GM12878 (cell line): ENCODE results near the gene LFNG. TPM values are rescaled to one million over a fixed set of nuclear protein-coding genes. Genes with fewer than 3 reads are reported as not detected.

ENCODE experiments used
- ATAC-seq: fragments of 200-7000 bp; cut with Tn5 transposase; 3 replicates; pipeline ENCODE4 v1.9.1; 2020; ENCODE audit warnings: mild to moderate bottlenecking, moderate library complexity
- BruUV-seq: library from RNA; stranded (reverse); fragments of 400-500 nt; replicated peaks from 2 replicates; lab custom pipeline; 2021; lab: Mats Ljungman, UMichigan
- CTCF ChIA-PET: fragments of 300-600 bp; sonication (Branson Sonifier 250); formaldehyde crosslinking; extraction: SDS; loops from one replicate; lab custom pipeline; 2021; ENCODE audit warnings: inconsistent platforms; lab: Yijun Ruan, JAX
- POLR2A ChIA-PET: fragments of 350-600 bp; formaldehyde crosslinking; extraction: SDS; loops from one replicate; lab custom pipeline; 2021; ENCODE audit warnings: inconsistent platforms; lab: Charles Lee
- RAD21 ChIA-PET: fragments of 300-600 bp; sonication (Branson Sonifier 250); formaldehyde crosslinking; loops from one replicate; lab custom pipeline; 2023; ENCODE audit warnings: antibody characterized with exemption; ENCODE audit not compliant: unreplicated experiment; lab: Charles Lee
- SMC1A ChIA-PET: fragments of 300-600 bp; sonication (Branson Sonifier 250); formaldehyde crosslinking; loops from one replicate; lab custom pipeline; 2023; ENCODE audit not compliant: unreplicated experiment, uncharacterized antibody; lab: Charles Lee
- DNase-seq: peaks from one replicate; pipeline ENCODE4 v3.0.0-alpha.2; 2011; ENCODE audit warnings: low read depth, low spot score
- FAIRE-seq: peaks from 3 replicates; lab custom pipeline; 2011; peaks lifted over from hg19 to GRCh38; lab: Jason Lieb, UNC
- H2AFZ ChIP-seq: 2 replicates; pipeline ENCODE4 v1.6.0; 2011; ENCODE audit warnings: low read depth, low read length, control low read depth; ENCODE audit not compliant: control insufficient read depth
- H3K27ac ChIP-seq: 2 replicates; pipeline ENCODE4 v1.5.1; 2011; ENCODE audit warnings: control low read depth; ENCODE audit not compliant: control insufficient read depth, insufficient read depth
- H3K27me3 ChIP-seq, 2 experiments: replicated peaks in 1 of 2; 2 replicates each; pipeline versions ENCODE4 v1.6.0 to v1.6.1; 2011; ENCODE audit warnings: low read length in 1 of 2; ENCODE audit not compliant: control insufficient read depth in 2 of 2, insufficient read depth in 2 of 2
- H3K36me3 ChIP-seq, 2 experiments: 2 replicates each; pipeline ENCODE4 v1.5.1; 2011; ENCODE audit warnings: low read length in 1 of 2; ENCODE audit not compliant: control insufficient read depth in 2 of 2, insufficient read depth in 2 of 2
- H3K4me1 ChIP-seq: 2 replicates; pipeline ENCODE4 v1.6.1; 2011; ENCODE audit warnings: mild to moderate bottlenecking, low read length, moderate library complexity, mixed read lengths; ENCODE audit not compliant: control insufficient read depth, insufficient read depth
- H3K4me2 ChIP-seq: 2 replicates; pipeline ENCODE4 v1.6.0; 2011; ENCODE audit warnings: control low read depth; ENCODE audit not compliant: control insufficient read depth, insufficient read depth
- H3K4me3 ChIP-seq: fragments of 200-600 bp; sonication (generic); 2 replicates; pipeline ENCODE4 v1.5.1; 2016
- H3K79me2 ChIP-seq: 2 replicates; pipeline ENCODE4 v1.6.0; 2011; ENCODE audit warnings: low read length; ENCODE audit not compliant: control insufficient read depth, insufficient read depth
- H3K9ac ChIP-seq: 2 replicates; pipeline ENCODE4 v1.8.0; 2011; ENCODE audit warnings: low read length, control low read depth, mixed read lengths; ENCODE audit not compliant: control insufficient read depth, insufficient read depth
- H3K9me3 ChIP-seq: replicated peaks from 3 replicates; pipeline ENCODE4 v1.5.1; 2011; ENCODE audit warnings: mild to moderate bottlenecking, low read length; ENCODE audit not compliant: control insufficient read depth, insufficient read depth
- H4K20me1 ChIP-seq: 2 replicates; pipeline ENCODE4 v1.6.0; 2011; ENCODE audit not compliant: control insufficient read depth, insufficient read depth
- CBX3 ChIP-seq: fragments of 200-600 bp; sonication (generic); IDR thresholded peaks from 2 replicates; pipeline ENCODE4 v1.6.1; 2016; ENCODE audit warnings: low read depth, borderline replicate concordance
- E2F4 ChIP-seq: IDR thresholded peaks from 2 replicates; pipeline ENCODE4 v1.6.1; 2012; ENCODE audit warnings: low read depth, low read length, improper control_type of control experiment
- EGR1 ChIP-seq, 2 experiments: IDR thresholded peaks; 1 replicate in 1 of 2; 2 replicates in 1 of 2; pipeline ENCODE4 v1.6.1; 2011 to 2012; ENCODE audit warnings: low read depth in 2 of 2, low read length in 2 of 2, borderline replicate concordance in 1 of 2, mild to moderate bottlenecking in 1 of 2, moderate library complexity in 1 of 2
- IKZF2 ChIP-seq, 2 experiments: fragments of 450-650 bp; IDR thresholded peaks; 2 replicates each; pipeline ENCODE4 v1.6.1; 2017; ENCODE audit warnings: mild to moderate bottlenecking in 2 of 2, moderate library complexity in 2 of 2
- JUND ChIP-seq: IDR thresholded peaks from 2 replicates; pipeline ENCODE4 v1.6.1; 2012; ENCODE audit warnings: low read depth, mild to moderate bottlenecking, low read length, improper control_type of control experiment, moderate library complexity
- NBN ChIP-seq: fragments of 450-650 bp; IDR thresholded peaks from 2 replicates; pipeline ENCODE4 v1.6.1; 2016
- NRF1 ChIP-seq: conservative IDR thresholded peaks from 2 replicates; pipeline ENCODE4 v1.6.1; 2011; ENCODE audit warnings: mild to moderate bottlenecking, low read depth, low read length, improper control_type of control experiment
- RAD21 ChIP-seq: IDR thresholded peaks from 2 replicates; pipeline ENCODE4 v1.6.1; 2011; ENCODE audit warnings: mild to moderate bottlenecking, low read depth, low read length, moderate library complexity; ENCODE audit not compliant: insufficient read depth
- SMAD1 ChIP-seq: fragments of 450-650 bp; IDR thresholded peaks from 2 replicates; pipeline ENCODE4 v1.6.1; 2018; ENCODE audit warnings: mild to moderate bottlenecking, low read depth; ENCODE audit not compliant: partially characterized antibody
- SRF ChIP-seq, 2 experiments: IDR thresholded peaks; 2 replicates each; pipeline ENCODE4 v1.6.1; 2011; ENCODE audit warnings: low read depth in 2 of 2, low read length in 2 of 2, mild to moderate bottlenecking in 1 of 2, moderate library complexity in 1 of 2
- SUPT20H ChIP-seq: IDR thresholded peaks from 2 replicates; pipeline ENCODE4 v1.6.1; 2011; ENCODE audit warnings: low read depth, mild to moderate bottlenecking, low read length, moderate library complexity, borderline replicate concordance; ENCODE audit not compliant: control insufficient read depth
- TAF1 ChIP-seq: IDR thresholded peaks from 2 replicates; pipeline ENCODE4 v1.6.1; 2011; ENCODE audit warnings: mild to moderate bottlenecking, low read depth, low read length, borderline replicate concordance
- TARDBP ChIP-seq: IDR thresholded peaks from 2 replicates; pipeline ENCODE4 v1.6.1; 2016; ENCODE audit warnings: borderline replicate concordance
- ZNF592 ChIP-seq: fragments of 450-650 bp; IDR thresholded peaks from 2 replicates; pipeline ENCODE4 v1.6.1; 2017; ENCODE audit warnings: mild to moderate bottlenecking, moderate library complexity
- whole genome bisulfite sequencing: methylation state at CpG from one replicate; pipeline ENCODE4 v1.1.6; 2016; ENCODE audit warnings: low lambda C conversion rate; ENCODE audit not compliant: insufficient replicate concordance, insufficient coverage; ENCODE audit errors: missing lambda C conversion rate; 5-methylcytosine and 5-hydroxymethylcytosine counted together
- in situ Hi-C: fragments of 300-500 bp; cut with MboI; formaldehyde crosslinking; loops from 9 replicates; pipeline ENCODE4 v1.14.3; 2018; ENCODE audit warnings: mixed read lengths
- intact Hi-C: fragments of 100-400 bp; cut with micrococcal nuclease; formaldehyde crosslinking; loops from one replicate; pipeline ENCODE4 v1.14.2; 2022; ENCODE audit not compliant: unreplicated experiment
- polyA plus RNA-seq, 11 experiments: library from polyadenylated mRNA; depleted of rRNA in 4 of 11; unstranded in 6 of 11; stranded (reverse) in 5 of 11; fragments of >200 nt; fragmentation: Nextera tagmentation in 4 of 11; fragmentation: Illumina TruSeq in 1 of 11; extraction: Ambion mirVana in 4 of 11; extraction: Trizol in 1 of 11; gene quantifications; 1 replicate in 1 of 11; 2 replicates in 10 of 11; pipeline versions ENCODE4 v1.2.1 to v1.2.3, GENCODE V29; 2011 to 2016; ENCODE audit warnings: inconsistent platforms in 2 of 11, missing spikeins in 2 of 11, low read depth in 1 of 11
- total RNA-seq, 4 experiments: library from RNA; depleted of rRNA in 3 of 4; stranded (reverse); fragments of >200 nt in 3 of 4; fragmentation: Illumina TruSeq in 1 of 4; extraction: Trizol in 1 of 4; gene quantifications; 2 replicates each; pipeline versions ENCODE4 v1.2.1 to v1.2.3, GENCODE V29; 2013 to 2021
- TF ChIP-seq, protein P1 (sequence below): fragments of 450-650 bp; IDR thresholded peaks from 2 replicates; pipeline ENCODE4 v1.6.1; 2017; ENCODE audit warnings: mild to moderate bottlenecking, low read depth, inconsistent platforms; ENCODE audit not compliant: poor library complexity, severe bottlenecking
- TF ChIP-seq, protein P2 (sequence below): IDR thresholded peaks from 2 replicates; pipeline ENCODE4 v1.6.1; 2012; ENCODE audit warnings: low read depth, low read length, improper control_type of control experiment

Gene LFNG
- total and polyA plus RNA-seq, 10 of the 15 experiments (the other 5 are each of a cell fraction or from before 2014, with no cell fraction given): 0.09 to 0.68 (median 0.33) TPM; not detected in 2

GRCh38 chr7:2537981-2538851, 18.6 kb downstream of the LFNG start:
- Histone ChIP-seq H4K20me1 (no peaks in the 10 kb centered on the region), H3K4me3 (no peak overlapping the region), H3K27ac (no peak overlapping the region), H3K79me2 (no peaks in the 10 kb centered on the region), H3K27me3 (no peaks in the 10 kb centered on the region), H3K9me3 (no peaks in the 10 kb centered on the region), H3K4me1 (no peaks in the 10 kb centered on the region), H3K4me2 (no peak overlapping the region), H3K9ac (no peak overlapping the region), H2AFZ (no peak overlapping the region), H3K36me3 (peaks cover 0 to 16% of the 10 kb centered on the region in 2 experiments; a peak in 2 of 4 replicates)
- DNase-seq: no peak
- CTCF ChIA-PET: no interaction called here
- POLR2A ChIA-PET: no interaction called here
- FAIRE-seq: no peak
- in situ Hi-C loops: no loop called here
- TSS peak; percentile 68 for BruUV-seq
- intact Hi-C loops: no loop called here
- SMC1A ChIA-PET: no interaction called here
- WGBS: 94% methylated on average over 47 of the region's 47 CpGs
- RAD21 ChIA-PET: no interaction called here
- ATAC-seq: no peak
- TF ChIP-seq SRF (IDR thresholded peaks at IDR 0.05; ENCODE audit: low read depth in 2 of 2, low read length in 2 of 2) (no peak), IKZF2 (IDR thresholded peaks at IDR 0.05) (no peak), SUPT20H (no peak), ZNF592 (no peak), JUND (no peak), TAF1 (no peak), RAD21 (no peak), TARDBP (no peak), NBN (no peak), NRF1 (no peak), E2F4 (no peak), SMAD1 (no peak), EGR1 (IDR thresholded peaks at IDR 0.05; ENCODE audit: borderline replicate concordance in 1 of 2, low read depth in 2 of 2, low read length in 2 of 2) (no peak), CBX3 (no peak)
- TF ChIP-seq, protein P1, sequence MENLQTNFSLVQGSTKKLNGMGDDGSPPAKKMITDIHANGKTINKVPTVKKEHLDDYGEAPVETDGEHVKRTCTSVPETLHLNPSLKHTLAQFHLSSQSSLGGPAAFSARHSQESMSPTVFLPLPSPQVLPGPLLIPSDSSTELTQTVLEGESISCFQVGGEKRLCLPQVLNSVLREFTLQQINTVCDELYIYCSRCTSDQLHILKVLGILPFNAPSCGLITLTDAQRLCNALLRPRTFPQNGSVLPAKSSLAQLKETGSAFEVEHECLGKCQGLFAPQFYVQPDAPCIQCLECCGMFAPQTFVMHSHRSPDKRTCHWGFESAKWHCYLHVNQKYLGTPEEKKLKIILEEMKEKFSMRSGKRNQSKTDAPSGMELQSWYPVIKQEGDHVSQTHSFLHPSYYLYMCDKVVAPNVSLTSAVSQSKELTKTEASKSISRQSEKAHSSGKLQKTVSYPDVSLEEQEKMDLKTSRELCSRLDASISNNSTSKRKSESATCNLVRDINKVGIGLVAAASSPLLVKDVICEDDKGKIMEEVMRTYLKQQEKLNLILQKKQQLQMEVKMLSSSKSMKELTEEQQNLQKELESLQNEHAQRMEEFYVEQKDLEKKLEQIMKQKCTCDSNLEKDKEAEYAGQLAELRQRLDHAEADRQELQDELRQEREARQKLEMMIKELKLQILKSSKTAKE: no peak
- TF ChIP-seq, protein P2, sequence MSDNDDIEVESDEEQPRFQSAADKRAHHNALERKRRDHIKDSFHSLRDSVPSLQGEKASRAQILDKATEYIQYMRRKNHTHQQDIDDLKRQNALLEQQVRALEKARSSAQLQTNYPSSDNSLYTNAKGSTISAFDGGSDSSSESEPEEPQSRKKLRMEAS: no peak
